Neutrophil (primary cell): Measurements from ENCODE around the gene PRR33.

Experiments
- H3K27ac ChIP-seq: fragments of 200-600 bp; sonication (generic); 2 replicates; pipeline ENCODE4 v1.5.1; 2016; ENCODE audit warnings: mild to moderate bottlenecking, moderate library complexity
- H3K27me3 ChIP-seq: fragments of 200-600 bp; sonication (generic); 2 replicates; pipeline ENCODE4 v1.6.0; 2016; ENCODE audit warnings: mild to moderate bottlenecking
- H3K36me3 ChIP-seq: fragments of 200-600 bp; sonication (generic); 2 replicates; pipeline ENCODE4 v1.5.1; 2017
- H3K4me1 ChIP-seq, 2 experiments: fragments of 200-600 bp in 1 of 2; sonication (generic) in 1 of 2; 1 replicate in 1 of 2; 2 replicates in 1 of 2; pipeline versions ENCODE4 v1.5.1 to v1.6.1; 2013 to 2016; ENCODE audit warnings: low read depth in 1 of 2, low read length in 1 of 2, mild to moderate bottlenecking in 1 of 2, moderate library complexity in 1 of 2; ENCODE audit not compliant: control insufficient read depth in 1 of 2, insufficient read depth in 1 of 2
- H3K4me3 ChIP-seq, 2 experiments: fragments of 200-600 bp in 1 of 2; sonication (generic) in 1 of 2; 1 replicate in 1 of 2; 2 replicates in 1 of 2; pipeline ENCODE4 v1.5.1; 2013 to 2016; ENCODE audit warnings: low read depth in 1 of 2, low read length in 1 of 2, mild to moderate bottlenecking in 1 of 2, moderate library complexity in 1 of 2
- H3K9me3 ChIP-seq: fragments of 200-600 bp; sonication (generic); 2 replicates; pipeline ENCODE4 v1.5.1; 2016
- CTCF ChIP-seq: fragments of 200-600 bp; sonication (generic); IDR thresholded peaks from 2 replicates; pipeline ENCODE4 v1.5.1; 2016; ENCODE audit warnings: antibody characterized with exemption

Gene PRR33

DNA sequence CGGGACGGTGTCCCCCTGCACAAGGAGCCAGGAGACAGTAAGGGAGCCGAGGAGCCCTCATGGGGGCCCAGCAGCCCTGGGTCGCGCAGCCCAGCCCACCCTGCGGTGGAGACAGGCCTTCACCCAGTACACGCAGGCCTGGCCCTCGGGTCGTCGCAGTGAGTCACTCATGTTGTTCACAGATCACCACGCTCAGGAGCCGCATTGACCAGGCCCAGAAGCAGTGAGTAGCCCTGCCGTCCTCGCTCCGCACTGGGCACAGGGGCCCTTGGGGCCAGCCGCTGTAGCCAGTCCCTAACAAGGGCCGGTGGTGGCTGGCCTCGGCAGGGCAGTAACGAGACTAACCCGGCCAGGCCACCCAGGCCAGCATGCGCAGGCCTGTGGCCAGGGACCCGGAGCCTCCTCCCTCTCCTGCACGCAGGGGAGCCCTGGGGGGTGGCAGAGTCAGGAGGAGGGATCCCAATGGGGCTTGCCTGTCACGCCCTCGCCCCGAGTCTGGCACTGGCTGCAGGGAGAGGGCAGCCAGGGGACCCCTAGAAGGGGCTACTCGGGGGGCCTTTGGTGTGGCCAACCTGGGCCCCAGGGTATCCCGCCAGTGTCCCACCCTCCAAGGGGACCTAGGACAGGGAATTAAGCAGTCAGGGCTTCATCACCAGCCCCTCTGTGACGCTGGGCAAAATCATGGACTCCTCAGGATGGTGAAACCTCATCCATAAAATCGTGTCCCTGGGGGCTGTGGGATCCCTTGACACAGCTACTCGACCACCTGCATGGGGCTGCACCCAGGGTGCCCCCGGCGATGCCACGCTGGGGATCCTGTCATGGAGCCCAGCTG is 45.3 kb upstream of the PRR33 start:
- no peak for TF ChIP-seq CTCF
- H3K36me3 ChIP-seq = no peaks in the 10 kb centered on the region

DNA sequence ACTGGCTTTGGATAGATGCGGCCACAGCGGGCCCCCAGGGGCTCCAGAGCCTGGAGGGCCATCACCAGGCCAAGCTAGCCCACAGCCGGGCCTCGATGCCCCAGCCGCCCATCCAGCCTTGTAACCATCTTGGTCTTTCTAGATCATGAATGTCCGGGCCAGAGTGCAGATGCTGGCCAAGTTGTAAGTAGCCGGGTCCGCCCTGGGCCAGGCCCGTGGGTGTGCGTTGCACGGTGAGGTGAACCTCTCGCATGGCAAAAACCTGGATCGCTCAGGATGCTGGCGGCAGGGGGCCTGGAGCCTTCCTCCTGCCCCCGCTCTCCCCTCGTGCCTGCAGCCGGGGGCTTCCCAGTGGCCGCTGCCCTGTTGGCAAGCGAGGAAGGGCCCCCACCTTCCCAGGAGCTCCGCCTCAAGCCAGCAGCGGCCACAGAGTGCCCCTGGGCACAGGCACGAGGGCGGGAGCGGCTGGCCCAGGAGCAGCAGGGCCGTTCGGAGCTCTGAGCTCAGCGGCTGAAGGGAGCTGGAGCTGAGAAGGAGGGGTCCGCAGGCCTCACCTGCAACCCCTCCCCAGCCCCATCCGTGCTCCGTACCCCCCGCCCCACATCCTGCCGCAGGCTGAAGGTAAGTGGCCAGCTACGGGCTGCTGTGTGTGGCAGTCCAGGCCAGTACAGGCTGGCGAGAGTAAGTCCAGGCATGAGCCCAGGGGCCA is 44.5 kb upstream of the PRR33 start:
- no peak for TF ChIP-seq CTCF
- no peak overlapping the region for H3K27ac ChIP-seq

More for the DNA sequence above, 45.3 kb upstream of the PRR33 start:
- Histone ChIP-seq H3K4me1 (no peaks in the 10 kb centered on the region), H3K27ac (no peak overlapping the region), H3K4me3 (no peak overlapping the region), H3K27me3 (peaks cover 29% of the 10 kb centered on the region), H3K9me3 (no peaks in the 10 kb centered on the region)

DNA sequence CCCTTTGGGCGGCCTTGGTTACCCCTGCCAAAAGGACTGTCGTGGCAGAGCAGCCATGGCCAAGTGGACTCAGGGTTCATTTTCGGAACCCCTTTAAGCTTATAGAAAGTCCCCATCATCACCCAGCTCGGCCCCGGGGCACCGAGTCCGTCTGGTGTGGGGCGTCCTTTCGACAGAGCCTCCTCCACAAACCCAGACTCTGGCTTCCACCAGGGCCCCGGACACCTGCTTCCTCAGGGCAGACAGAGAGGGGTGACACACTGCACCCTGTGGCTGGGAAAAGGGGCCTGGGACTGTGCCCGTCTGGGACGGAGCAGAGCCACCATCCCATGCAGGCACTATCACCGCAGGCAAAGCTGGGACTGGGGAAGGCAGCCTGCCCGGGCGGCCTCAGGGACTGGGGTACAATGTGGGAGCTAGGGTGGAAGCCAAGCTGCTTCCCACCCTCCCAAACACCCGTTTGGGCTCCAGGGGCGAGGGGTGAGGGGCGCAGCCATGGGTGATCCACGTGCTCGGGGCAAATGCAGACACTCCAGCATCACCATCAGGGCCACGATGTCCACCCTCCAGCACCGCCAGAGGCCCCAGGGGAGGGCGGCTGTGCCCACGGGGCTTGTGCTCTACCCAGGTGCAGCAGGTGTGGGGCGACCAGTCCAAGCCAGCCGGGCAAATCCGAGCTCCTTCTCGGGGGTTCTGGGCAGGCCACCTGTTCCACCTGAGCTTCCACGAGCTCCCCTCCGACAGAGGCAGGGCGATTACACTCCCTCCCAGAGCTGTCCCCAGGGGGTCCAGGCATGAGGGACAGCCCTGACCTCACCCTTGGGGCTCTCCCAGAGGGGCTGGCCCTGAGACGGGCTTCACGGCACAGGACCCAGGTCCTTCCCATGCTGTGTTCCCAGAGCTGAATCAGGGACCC is 43.7 kb upstream of the PRR33 start:
- Histone ChIP-seq H3K9me3 (no peaks in the 10 kb centered on the region), H3K27me3 (peaks cover 43% of the 10 kb centered on the region), H3K4me3 (no peak overlapping the region), H3K4me1 (no peaks in the 10 kb centered on the region), H3K36me3 (no peaks in the 10 kb centered on the region), H3K27ac (no peak overlapping the region)
- no peak for TF ChIP-seq CTCF

More for the DNA sequence above, 44.5 kb upstream of the PRR33 start:
- Histone ChIP-seq H3K36me3 (no peaks in the 10 kb centered on the region), H3K27me3 (peaks cover 37% of the 10 kb centered on the region), H3K4me3 (no peak overlapping the region), H3K9me3 (no peaks in the 10 kb centered on the region), H3K4me1 (no peaks in the 10 kb centered on the region)

DNA sequence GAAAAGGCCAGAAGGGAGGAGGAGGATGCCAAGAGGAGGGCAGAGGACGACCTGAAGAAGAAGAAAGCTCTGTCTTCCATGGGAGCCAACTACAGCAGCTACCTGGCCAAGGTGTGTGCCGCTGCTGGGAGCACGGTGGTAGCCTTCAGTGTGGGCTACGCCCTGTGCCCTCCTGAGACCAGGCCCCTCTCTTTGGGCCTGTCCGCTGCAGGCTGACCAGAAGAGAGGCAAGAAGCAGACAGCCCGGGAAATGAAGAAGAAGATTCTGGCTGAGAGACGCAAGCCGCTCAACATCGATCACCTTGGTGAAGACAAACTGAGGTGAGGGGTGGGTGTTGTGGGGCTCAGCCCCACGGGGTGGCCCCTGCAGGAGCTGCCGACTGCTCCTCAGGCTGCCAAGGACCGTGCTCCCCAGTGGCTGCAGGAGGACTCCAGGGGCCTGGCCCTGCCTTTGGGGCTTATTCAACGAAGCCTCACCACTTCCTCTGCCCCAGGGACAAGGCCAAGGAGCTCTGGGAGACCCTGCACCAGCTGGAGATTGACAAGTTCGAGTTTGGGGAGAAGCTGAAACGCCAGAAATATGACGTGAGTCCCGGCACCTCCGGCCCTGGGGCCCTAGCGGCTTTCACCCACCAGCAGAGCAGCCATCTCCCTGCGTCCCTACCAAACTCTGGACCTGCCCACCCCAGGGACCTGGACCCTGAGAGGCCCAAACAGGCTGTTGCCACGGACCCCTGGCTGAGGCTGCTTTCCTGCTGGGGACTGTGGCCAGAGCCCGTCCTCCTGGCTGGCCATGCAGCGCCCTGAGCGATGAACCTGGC is 42.9 kb upstream of the PRR33 start:
- Histone ChIP-seq H3K36me3 (no peaks in the 10 kb centered on the region), H3K9me3 (no peaks in the 10 kb centered on the region), H3K4me1 (no peaks in the 10 kb centered on the region), H3K27ac (no peak overlapping the region), H3K27me3 (peaks cover 47% of the 10 kb centered on the region), H3K4me3 (no peak overlapping the region)
- no peak for TF ChIP-seq CTCF
